Lung (tissue), 12 donors: ENCODE results near the gene TWIST2. TPM values are rescaled to one million over a fixed set of nuclear protein-coding genes. Genes with fewer than 3 reads are reported as not detected.
A peak's percentile ranks its signal among the peaks of the same experiment; 100 is the strongest.

Experiments used
- ATAC-seq: fragments of 200-7000 bp; cut with Tn5 transposase; one replicate; pipeline ENCODE4 v1.9.1; 2020; ENCODE audit warnings: moderate number of reproducible peaks; ENCODE audit not compliant: insufficient read depth, low FRiP score
- DNase-seq, 3 donors: peaks; one replicate each; pipeline ENCODE4 v3.0.0-alpha.2; 2013 to 2017
- H3K27ac ChIP-seq, 2 donors: one replicate each; pipeline ENCODE4 v1.5.1; 2013; ENCODE audit warnings: mild to moderate bottlenecking in 2 of 2, moderate library complexity in 2 of 2, control low read depth in 1 of 2, inconsistent platforms in 1 of 2, low read depth in 1 of 2, low read length in 1 of 2
- H3K27me3 ChIP-seq, 3 donors: one replicate each; pipeline ENCODE4 v1.5.1; 2013; ENCODE audit warnings: low read length in 2 of 3; ENCODE audit not compliant: control insufficient read depth in 3 of 3, insufficient read depth in 3 of 3
- H3K36me3 ChIP-seq, 4 donors: one replicate each; pipeline ENCODE4 v1.5.1; 2013; ENCODE audit warnings: low read length in 4 of 4, mild to moderate bottlenecking in 1 of 4, moderate library complexity in 1 of 4; ENCODE audit not compliant: control insufficient read depth in 4 of 4, insufficient read depth in 4 of 4
- H3K4me1 ChIP-seq, 5 donors: one replicate each; pipeline ENCODE4 v1.5.1; 2013; ENCODE audit warnings: low read length in 5 of 5, mild to moderate bottlenecking in 2 of 5, moderate library complexity in 1 of 5; ENCODE audit not compliant: control insufficient read depth in 5 of 5, insufficient read depth in 5 of 5
- H3K4me3 ChIP-seq: one replicate; pipeline ENCODE4 v1.5.1; 2013; ENCODE audit warnings: mild to moderate bottlenecking, control low read depth, moderate library complexity
- H3K9ac ChIP-seq, 2 donors: one replicate each; pipeline ENCODE4 v1.5.1; 2013; ENCODE audit warnings: low read length in 2 of 2, control low read depth in 1 of 2; ENCODE audit not compliant: insufficient read depth in 1 of 2
- H3K9me3 ChIP-seq, 4 donors: one replicate each; pipeline ENCODE4 v1.5.1; 2013; ENCODE audit warnings: low read length in 3 of 4, mild to moderate bottlenecking in 1 of 4, moderate library complexity in 1 of 4; ENCODE audit not compliant: control insufficient read depth in 4 of 4, insufficient read depth in 3 of 4
- WGBS, 2 donors: extraction: QIAGEN DNeasy Blood & Tissue Kit; methylation state at CpG; one replicate each; pipeline ENCODE4 v1.1.7; 2013; 5-methylcytosine and 5-hydroxymethylcytosine counted together
- polyA plus RNA-seq, 2 donors: library from polyadenylated mRNA; stranded (reverse); fragments of 200-250 nt; gene quantifications; one replicate each; pipeline ENCODE4 v1.2.1, GENCODE V29; 2013
- total RNA-seq, 2 donors: library from RNA; depleted of rRNA in 1 of 2; stranded (reverse); fragments of >200 nt in 1 of 2; gene quantifications; one replicate each; pipeline ENCODE4 v1.2.1, GENCODE V29; 2014 to 2021
- TF ChIP-seq, protein P1 (sequence below): IDR thresholded peaks from 2 replicates; pipeline ENCODE4 v1.5.1; 2012; ENCODE audit warnings: mild to moderate bottlenecking; ENCODE audit errors: control extremely low read depth, extremely low read depth
- donor health status: control.
- donor health status: control.
- donor health status: Bipolar disorder and iron deficiency.
- donor health status: healthy.
- donor health status: DM: yes; HTN: yes; CAD: no.

The TWIST2 gene
- total and polyA plus RNA-seq, 4 donors = 10.1 to 14.8 (median 11.7) TPM

DNA sequence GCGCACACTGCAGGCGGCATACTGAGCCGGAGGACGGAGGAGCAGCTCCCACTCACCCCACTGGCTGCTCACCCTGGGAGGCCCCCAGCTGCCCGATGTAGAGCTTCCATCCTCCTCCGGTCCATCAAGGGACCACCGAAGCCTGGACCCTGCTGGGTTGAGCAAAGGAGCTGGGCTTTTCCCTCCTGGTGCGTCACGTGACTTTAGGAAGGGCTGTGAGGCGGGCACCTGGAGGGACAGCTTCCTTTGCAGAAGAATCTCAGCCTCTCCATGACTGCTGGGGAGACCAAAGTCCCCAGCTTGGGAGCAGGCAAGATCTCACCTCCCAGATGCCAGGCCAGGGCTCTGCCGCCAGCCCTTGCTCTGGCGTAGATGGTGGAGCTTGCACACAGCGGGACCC lies 102.7 kb downstream of the TWIST2 start:
- no peak overlapping the region for H3K4me3 ChIP-seq
- peaks cover 0 to 23% (median 10%) of the 10 kb centered on the region in 3 donors for H3K27me3 ChIP-seq
- DNase-seq (no peak), ATAC-seq (no peak)
- no peak overlapping the region for H3K27ac ChIP-seq
- 87 to 94% methylated on average over 13 of the region's 13 CpGs for WGBS, 2 donors
- no peaks in the 10 kb centered on the region for H3K9me3 ChIP-seq
- H3K9ac ChIP-seq = no peak overlapping the region
- TF ChIP-seq, protein P1, sequence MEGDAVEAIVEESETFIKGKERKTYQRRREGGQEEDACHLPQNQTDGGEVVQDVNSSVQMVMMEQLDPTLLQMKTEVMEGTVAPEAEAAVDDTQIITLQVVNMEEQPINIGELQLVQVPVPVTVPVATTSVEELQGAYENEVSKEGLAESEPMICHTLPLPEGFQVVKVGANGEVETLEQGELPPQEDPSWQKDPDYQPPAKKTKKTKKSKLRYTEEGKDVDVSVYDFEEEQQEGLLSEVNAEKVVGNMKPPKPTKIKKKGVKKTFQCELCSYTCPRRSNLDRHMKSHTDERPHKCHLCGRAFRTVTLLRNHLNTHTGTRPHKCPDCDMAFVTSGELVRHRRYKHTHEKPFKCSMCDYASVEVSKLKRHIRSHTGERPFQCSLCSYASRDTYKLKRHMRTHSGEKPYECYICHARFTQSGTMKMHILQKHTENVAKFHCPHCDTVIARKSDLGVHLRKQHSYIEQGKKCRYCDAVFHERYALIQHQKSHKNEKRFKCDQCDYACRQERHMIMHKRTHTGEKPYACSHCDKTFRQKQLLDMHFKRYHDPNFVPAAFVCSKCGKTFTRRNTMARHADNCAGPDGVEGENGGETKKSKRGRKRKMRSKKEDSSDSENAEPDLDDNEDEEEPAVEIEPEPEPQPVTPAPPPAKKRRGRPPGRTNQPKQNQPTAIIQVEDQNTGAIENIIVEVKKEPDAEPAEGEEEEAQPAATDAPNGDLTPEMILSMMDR = no peak
- peaks cover 0 to 5% (median 0%) of the 10 kb centered on the region in 5 donors for H3K4me1 ChIP-seq
- no peaks in the 10 kb centered on the region for H3K36me3 ChIP-seq

DNA sequence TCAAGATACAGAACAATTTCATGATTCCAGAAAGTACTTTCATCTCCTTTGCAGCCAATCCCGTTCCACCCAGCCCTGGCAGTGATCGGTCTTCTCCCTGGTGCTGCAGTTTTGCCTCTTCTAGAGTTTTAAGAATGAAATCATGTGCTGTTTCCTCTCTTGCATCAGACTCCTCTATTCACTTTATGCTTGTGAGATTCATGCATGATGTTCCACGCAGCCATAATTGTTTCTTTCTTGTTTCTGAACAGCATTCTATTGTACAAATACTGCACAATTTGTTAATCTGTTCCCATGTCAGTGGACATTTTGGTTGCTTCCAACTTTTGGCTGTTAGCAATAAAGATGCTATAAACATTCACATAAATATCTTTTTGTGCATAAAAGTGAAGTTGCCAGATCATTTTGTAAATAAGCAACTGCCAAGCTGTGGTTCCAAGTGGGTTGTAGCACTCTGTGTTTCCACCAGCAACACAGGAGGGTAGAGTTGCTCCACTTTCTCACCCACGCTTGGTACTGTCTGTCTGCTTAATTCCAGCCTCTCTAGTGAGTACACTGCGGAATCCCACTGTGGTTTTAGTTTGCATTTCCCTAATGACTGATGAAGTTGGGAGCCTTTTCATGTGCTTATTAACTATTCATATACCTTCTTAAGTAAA lies 104.5 kb downstream of the TWIST2 start:
- ATAC-seq (no peak), DNase-seq (no peak)
- TF ChIP-seq, protein P1 = no peak
- H3K4me3 ChIP-seq = no peak overlapping the region
- no peaks in the 10 kb centered on the region for H3K36me3 ChIP-seq
- H3K9ac ChIP-seq = no peak overlapping the region
- no peak overlapping the region for H3K27ac ChIP-seq
- peaks cover 0 to 23% (median 14%) of the 10 kb centered on the region in 3 donors for H3K27me3 ChIP-seq
- H3K9me3 ChIP-seq = no peaks in the 10 kb centered on the region
- H3K4me1 ChIP-seq = peaks cover 0 to 5% (median 0%) of the 10 kb centered on the region in 5 donors
- WGBS, 2 donors = 77 to 86% methylated on average over 5 of the region's 5 CpGs

DNA sequence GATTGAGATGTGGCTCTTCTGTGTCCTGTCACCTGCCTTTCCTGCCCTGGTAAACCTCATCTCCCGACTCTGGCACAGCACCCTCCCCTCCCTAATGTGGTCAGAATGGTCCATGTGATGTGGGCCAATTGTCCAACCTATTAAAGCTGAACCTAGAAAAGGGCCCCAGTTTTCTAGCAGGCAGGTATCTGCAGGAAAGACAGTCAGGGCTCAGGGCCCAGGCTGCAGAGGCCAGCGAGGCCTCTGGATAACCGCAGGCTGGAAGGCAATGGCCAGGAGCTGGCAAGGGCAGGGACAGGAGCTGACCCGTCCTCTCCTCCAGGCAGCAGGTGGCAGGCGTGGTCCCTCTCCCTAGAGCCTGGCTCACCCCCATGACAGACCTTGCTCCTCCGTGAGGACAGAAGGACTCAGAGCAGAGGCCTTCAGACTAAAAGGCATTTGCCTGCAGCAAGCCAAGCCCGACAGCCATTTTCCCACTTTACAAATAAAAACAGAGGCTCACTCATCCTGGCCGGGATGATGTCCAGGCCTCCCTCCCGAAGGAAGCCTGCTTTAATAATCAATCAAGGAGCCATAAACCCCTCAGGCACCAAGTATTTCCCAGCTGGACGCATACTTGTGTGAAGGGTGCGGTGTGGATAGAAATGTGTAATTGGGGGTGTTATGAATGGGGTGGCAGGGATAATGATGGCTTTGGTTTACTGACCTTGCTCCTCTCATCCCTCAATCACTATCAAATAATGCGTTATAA lies 107.1 kb downstream of the TWIST2 start:
- H3K27me3 ChIP-seq = peaks cover 0 to 22% (median 7%) of the 10 kb centered on the region in 3 donors
- H3K9ac ChIP-seq = no peak overlapping the region
- TF ChIP-seq, protein P1 = no peak
- no peaks in the 10 kb centered on the region for H3K9me3 ChIP-seq
- no peak overlapping the region for H3K4me3 ChIP-seq
- H3K27ac ChIP-seq = no peak overlapping the region
- peak; percentile 66 to 88 (median 68) for DNase-seq
- WGBS, 2 donors = 73 to 78% methylated on average over 12 of the region's 12 CpGs
- H3K4me1 ChIP-seq = peaks cover 0 to 5% (median 0%) of the 10 kb centered on the region in 5 donors
- no peak for ATAC-seq
- H3K36me3 ChIP-seq = no peaks in the 10 kb centered on the region
